ENCODE measurements around the gene SMAD5.

GRCh38 chr5:136190091-136190720, 57.6 kb downstream of the SMAD5 start:
- TF ChIP-seq POLR2AphosphoS5 (IDR thresholded peaks at IDR 0.05): no peak
- TF ChIP-seq CTCF (IDR thresholded peaks at IDR 0.05): no peak
- no peak for TF ChIP-seq POLR2A (IDR thresholded peaks at IDR 0.05)
